ENCODE measurements around the gene POU6F2.
A peak's percentile ranks its signal among the peaks of the same experiment; 100 is the strongest.
"Not testable (repeated sequence)": the region's sequence is repeated elsewhere in the genome, so short reads cannot be mapped to it uniquely, and the experiment has no call there.

Gene POU6F2

GRCh38 chr7:38936641-38937040 lies 41.1 kb upstream of the POU6F2 start:
- TF ChIP-seq CTCF (IDR thresholded peaks at IDR 0.05; ENCODE audit: low read length, missing control alignments): no peak
- DNase-seq (ENCODE audit: low read depth): no peak
- H3K4me3 ChIP-seq (replicated peaks; ENCODE audit: low read depth, low read length): no peak overlapping the region

- no peak overlapping the region for H3K4me3 ChIP-seq (replicated peaks; ENCODE audit: low read depth, low read length)
- no peak for DNase-seq (ENCODE audit: low read depth)
- TF ChIP-seq CTCF (IDR thresholded peaks at IDR 0.05; ENCODE audit: low read length, missing control alignments): no peak
Observed at GRCh38 chr7:38938001-38938485, 39.7 kb upstream of the POU6F2 start.

- DNase-seq (ENCODE audit: low read depth): no peak
- TF ChIP-seq CTCF (IDR thresholded peaks at IDR 0.05; ENCODE audit: low read length, missing control alignments): no peak
- H3K4me3 ChIP-seq (replicated peaks; ENCODE audit: low read depth, low read length): no peak overlapping the region
Observed at GRCh38 chr7:38938589-38938988, 39.1 kb upstream of the POU6F2 start.

GRCh38 chr7:38940774-38941173 lies 36.9 kb upstream of the POU6F2 start:
- no peak for TF ChIP-seq CTCF (IDR thresholded peaks at IDR 0.05; ENCODE audit: low read length, missing control alignments)
- no peak for DNase-seq (ENCODE audit: low read depth)
- H3K4me3 ChIP-seq (replicated peaks; ENCODE audit: low read depth, low read length): no peak overlapping the region

DNA sequence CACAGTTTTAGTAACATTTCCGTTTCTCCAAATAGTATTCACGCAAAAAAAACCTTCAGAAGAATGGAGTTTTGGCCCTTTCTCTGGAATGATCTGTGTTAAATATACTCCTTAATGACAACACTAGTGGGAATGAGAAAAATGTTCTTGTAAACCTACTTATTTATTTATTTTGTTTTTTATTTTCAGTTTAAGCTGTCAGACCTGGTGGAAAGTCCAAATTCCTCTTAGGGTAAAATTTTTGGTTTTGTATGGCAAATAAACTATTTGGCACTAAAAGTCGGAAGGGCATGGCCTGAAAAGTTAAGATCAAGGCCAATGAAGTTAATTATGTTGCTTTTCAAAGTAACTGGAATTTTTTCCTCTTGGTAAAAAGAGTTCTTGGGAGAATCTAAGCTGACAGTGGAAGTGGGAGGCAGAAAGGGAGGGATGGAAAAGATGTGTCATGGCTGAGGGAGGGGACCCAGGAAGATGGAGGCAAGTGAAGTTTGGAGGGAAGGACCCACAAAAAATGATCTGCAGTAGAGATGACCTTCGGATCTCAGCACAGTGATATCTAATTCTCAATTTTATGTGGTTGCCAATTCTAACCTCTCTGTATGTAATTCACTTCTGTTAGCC lies 35.2 kb upstream of the POU6F2 start:
- no peak for TF ChIP-seq CTCF (IDR thresholded peaks at IDR 0.05; ENCODE audit: low read length, missing control alignments)
- no peak overlapping the region for H3K4me3 ChIP-seq (replicated peaks; ENCODE audit: low read depth, low read length)
- DNase-seq (ENCODE audit: low read depth): no peak

- H3K4me3 ChIP-seq (replicated peaks; ENCODE audit: low read depth, low read length); DNase-seq (ENCODE audit: low read depth): not testable (repeated sequence)
Observed at GRCh38 chr7:38947541-38947940, 30.2 kb upstream of the POU6F2 start.

GRCh38 chr7:38950309-38950708 lies 27.4 kb upstream of the POU6F2 start:
- no peak overlapping the region for H3K4me3 ChIP-seq (replicated peaks; ENCODE audit: low read depth, low read length)
- peak; percentile 17 for DNase-seq (ENCODE audit: low read depth)
- TF ChIP-seq CTCF (IDR thresholded peaks at IDR 0.05; ENCODE audit: low read length, missing control alignments): no peak

Data from fibroblast of pulmonary artery (primary cell).